ENCODE measurements around the gene CD99. TPM values are rescaled to one million over a fixed set of nuclear protein-coding genes. Genes with fewer than 3 reads are reported as not detected.

The CD99 gene
- total and polyA plus RNA-seq, 9 of the 15 experiments (the other 6 are each of a cell fraction or from before 2014, with no cell fraction given) = 5.0 to 55.3 (median 34.5) TPM

DNA sequence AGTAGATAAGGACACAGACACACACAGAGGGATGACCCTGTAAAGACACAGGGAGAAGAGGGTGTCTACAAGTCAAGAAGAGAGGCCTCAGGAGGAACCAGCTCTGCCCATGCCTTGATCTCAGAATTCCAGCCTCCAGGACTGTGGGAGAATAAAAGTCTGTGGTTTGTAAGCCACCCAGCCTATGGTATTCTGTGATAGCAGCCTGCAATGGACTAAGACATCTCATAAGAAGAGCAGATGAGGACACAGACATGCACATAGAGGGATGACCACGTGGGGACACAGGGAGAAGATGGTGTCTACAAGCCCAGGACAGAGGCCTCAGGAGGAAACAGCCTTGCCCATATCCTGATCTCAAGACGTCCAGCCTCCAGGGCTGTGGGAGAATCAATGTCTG is 70.2 kb downstream of the CD99 start:
- Histone ChIP-seq H3K4me2 (ENCODE audit: insufficient read depth, low read length) (no peak overlapping the region), H3K9ac (ENCODE audit: insufficient read depth in 1 of 2, low read depth in 2 of 2, low read length in 2 of 2) (no peak overlapping the region), H3K79me2 (ENCODE audit: control insufficient read depth, insufficient read depth, low read length) (no peaks in the 10 kb centered on the region), H3K27me3 (ENCODE audit: control insufficient read depth in 2 of 2, insufficient read depth in 2 of 2, low read length in 2 of 2) (peaks cover 0 to 6% of the 10 kb centered on the region in 2 experiments; a peak in 1 of 5 replicates), H3K4me1 (replicated peaks in 1 of 2; ENCODE audit: control insufficient read depth in 2 of 2, insufficient read depth in 2 of 2, low read length in 2 of 2) (no peaks in the 10 kb centered on the region), H3K36me3 (ENCODE audit: control insufficient read depth, insufficient read depth, low read length) (no peaks in the 10 kb centered on the region), H3K9me1 (ENCODE audit: control insufficient read depth, insufficient read depth, low read length) (no peaks in the 10 kb centered on the region), H3K9me3 (replicated peaks; ENCODE audit: control insufficient read depth, insufficient read depth, low read depth, low read length) (no peaks in the 10 kb centered on the region), H4K20me1 (replicated peaks; ENCODE audit: control insufficient read depth, insufficient read depth, low read length) (no peaks in the 10 kb centered on the region), H3K27ac (ENCODE audit: extremely low read depth, low read depth, low read length) (no peak overlapping the region), H3K4me3 (no peak overlapping the region), H2AFZ (ENCODE audit: low read depth, low read length) (no peak overlapping the region)
- BruUV-seq (replicated peaks) = no TSS peak
- intact Hi-C loops (cut with micrococcal nuclease) = no loop called here
- WGBS (ENCODE audit: insufficient coverage, low coverage, missing lambda C conversion rate) = 0% methylated on average over 2 of the region's 2 CpGs
- DNase-seq (ENCODE audit: extremely low read depth in 1 of 4, low spot score in 3 of 4) (no peak), FAIRE-seq (no peak), ATAC-seq (no peak)
- in situ Hi-C loops (cut with MboI) = no loop called here
- ChIA-PET POLR2A (no interaction called here), CTCF (ENCODE audit: low intra/inter-chr PET ratio) (no interaction called here)
- TF ChIP-seq PHTF2 (CRISPR knock-in tag; IDR thresholded peaks at IDR 0.05) (no peak), TAF9B (IDR thresholded peaks at IDR 0.05; ENCODE audit: partially characterized antibody) (no peak), TCF3 (CRISPR knock-in tag; IDR thresholded peaks at IDR 0.05) (no peak), KDM1A (IDR thresholded peaks at IDR 0.05) (no peak), FOXJ3 (CRISPR knock-in tag; IDR thresholded peaks at IDR 0.05) (no peak), ATF7 (IDR thresholded peaks at IDR 0.05) (no peak)
- TF ChIP-seq, protein P1, sequence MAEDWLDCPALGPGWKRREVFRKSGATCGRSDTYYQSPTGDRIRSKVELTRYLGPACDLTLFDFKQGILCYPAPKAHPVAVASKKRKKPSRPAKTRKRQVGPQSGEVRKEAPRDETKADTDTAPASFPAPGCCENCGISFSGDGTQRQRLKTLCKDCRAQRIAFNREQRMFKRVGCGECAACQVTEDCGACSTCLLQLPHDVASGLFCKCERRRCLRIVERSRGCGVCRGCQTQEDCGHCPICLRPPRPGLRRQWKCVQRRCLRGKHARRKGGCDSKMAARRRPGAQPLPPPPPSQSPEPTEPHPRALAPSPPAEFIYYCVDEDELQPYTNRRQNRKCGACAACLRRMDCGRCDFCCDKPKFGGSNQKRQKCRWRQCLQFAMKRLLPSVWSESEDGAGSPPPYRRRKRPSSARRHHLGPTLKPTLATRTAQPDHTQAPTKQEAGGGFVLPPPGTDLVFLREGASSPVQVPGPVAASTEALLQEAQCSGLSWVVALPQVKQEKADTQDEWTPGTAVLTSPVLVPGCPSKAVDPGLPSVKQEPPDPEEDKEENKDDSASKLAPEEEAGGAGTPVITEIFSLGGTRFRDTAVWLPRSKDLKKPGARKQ (CRISPR knock-in tag; IDR thresholded peaks at IDR 0.05) = no peak
- TF ChIP-seq, protein P2, sequence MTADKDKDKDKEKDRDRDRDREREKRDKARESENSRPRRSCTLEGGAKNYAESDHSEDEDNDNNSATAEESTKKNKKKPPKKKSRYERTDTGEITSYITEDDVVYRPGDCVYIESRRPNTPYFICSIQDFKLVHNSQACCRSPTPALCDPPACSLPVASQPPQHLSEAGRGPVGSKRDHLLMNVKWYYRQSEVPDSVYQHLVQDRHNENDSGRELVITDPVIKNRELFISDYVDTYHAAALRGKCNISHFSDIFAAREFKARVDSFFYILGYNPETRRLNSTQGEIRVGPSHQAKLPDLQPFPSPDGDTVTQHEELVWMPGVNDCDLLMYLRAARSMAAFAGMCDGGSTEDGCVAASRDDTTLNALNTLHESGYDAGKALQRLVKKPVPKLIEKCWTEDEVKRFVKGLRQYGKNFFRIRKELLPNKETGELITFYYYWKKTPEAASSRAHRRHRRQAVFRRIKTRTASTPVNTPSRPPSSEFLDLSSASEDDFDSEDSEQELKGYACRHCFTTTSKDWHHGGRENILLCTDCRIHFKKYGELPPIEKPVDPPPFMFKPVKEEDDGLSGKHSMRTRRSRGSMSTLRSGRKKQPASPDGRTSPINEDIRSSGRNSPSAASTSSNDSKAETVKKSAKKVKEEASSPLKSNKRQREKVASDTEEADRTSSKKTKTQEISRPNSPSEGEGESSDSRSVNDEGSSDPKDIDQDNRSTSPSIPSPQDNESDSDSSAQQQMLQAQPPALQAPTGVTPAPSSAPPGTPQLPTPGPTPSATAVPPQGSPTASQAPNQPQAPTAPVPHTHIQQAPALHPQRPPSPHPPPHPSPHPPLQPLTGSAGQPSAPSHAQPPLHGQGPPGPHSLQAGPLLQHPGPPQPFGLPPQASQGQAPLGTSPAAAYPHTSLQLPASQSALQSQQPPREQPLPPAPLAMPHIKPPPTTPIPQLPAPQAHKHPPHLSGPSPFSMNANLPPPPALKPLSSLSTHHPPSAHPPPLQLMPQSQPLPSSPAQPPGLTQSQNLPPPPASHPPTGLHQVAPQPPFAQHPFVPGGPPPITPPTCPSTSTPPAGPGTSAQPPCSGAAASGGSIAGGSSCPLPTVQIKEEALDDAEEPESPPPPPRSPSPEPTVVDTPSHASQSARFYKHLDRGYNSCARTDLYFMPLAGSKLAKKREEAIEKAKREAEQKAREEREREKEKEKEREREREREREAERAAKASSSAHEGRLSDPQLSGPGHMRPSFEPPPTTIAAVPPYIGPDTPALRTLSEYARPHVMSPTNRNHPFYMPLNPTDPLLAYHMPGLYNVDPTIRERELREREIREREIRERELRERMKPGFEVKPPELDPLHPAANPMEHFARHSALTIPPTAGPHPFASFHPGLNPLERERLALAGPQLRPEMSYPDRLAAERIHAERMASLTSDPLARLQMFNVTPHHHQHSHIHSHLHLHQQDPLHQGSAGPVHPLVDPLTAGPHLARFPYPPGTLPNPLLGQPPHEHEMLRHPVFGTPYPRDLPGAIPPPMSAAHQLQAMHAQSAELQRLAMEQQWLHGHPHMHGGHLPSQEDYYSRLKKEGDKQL (CRISPR knock-in tag; IDR thresholded peaks at IDR 0.05; ENCODE audit: borderline replicate concordance) = no peak
- TF ChIP-seq, protein P3, sequence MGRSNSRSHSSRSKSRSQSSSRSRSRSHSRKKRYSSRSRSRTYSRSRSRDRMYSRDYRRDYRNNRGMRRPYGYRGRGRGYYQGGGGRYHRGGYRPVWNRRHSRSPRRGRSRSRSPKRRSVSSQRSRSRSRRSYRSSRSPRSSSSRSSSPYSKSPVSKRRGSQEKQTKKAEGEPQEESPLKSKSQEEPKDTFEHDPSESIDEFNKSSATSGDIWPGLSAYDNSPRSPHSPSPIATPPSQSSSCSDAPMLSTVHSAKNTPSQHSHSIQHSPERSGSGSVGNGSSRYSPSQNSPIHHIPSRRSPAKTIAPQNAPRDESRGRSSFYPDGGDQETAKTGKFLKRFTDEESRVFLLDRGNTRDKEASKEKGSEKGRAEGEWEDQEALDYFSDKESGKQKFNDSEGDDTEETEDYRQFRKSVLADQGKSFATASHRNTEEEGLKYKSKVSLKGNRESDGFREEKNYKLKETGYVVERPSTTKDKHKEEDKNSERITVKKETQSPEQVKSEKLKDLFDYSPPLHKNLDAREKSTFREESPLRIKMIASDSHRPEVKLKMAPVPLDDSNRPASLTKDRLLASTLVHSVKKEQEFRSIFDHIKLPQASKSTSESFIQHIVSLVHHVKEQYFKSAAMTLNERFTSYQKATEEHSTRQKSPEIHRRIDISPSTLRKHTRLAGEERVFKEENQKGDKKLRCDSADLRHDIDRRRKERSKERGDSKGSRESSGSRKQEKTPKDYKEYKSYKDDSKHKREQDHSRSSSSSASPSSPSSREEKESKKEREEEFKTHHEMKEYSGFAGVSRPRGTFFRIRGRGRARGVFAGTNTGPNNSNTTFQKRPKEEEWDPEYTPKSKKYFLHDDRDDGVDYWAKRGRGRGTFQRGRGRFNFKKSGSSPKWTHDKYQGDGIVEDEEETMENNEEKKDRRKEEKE (IDR thresholded peaks at IDR 0.05; ENCODE audit: borderline replicate concordance in 1 of 2, control insufficient read depth in 1 of 2, low read depth in 2 of 2, low read length in 1 of 2) = no peak
- TF ChIP-seq, protein P4, sequence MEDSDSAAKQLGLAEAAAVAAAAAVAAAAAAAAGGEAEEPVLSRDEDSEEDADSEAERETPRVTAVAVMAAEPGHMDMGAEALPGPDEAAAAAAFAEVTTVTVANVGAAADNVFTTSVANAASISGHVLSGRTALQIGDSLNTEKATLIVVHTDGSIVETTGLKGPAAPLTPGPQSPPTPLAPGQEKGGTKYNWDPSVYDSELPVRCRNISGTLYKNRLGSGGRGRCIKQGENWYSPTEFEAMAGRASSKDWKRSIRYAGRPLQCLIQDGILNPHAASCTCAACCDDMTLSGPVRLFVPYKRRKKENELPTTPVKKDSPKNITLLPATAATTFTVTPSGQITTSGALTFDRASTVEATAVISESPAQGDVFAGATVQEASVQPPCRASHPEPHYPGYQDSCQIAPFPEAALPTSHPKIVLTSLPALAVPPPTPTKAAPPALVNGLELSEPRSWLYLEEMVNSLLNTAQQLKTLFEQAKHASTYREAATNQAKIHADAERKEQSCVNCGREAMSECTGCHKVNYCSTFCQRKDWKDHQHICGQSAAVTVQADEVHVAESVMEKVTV (CRISPR knock-in tag; IDR thresholded peaks at IDR 0.05) = no peak
